H9 (cell line): ENCODE data around the gene KAT5. TPM values are rescaled to one million over a fixed set of nuclear protein-coding genes. Genes with fewer than 3 reads are reported as not detected.

ENCODE experiments used
- DNase-seq: peaks from one replicate; pipeline ENCODE4 v3.0.0-alpha.2; 2017
- H2AFZ ChIP-seq: one replicate; pipeline ENCODE4 v1.6.1; 2013; ENCODE audit warnings: mild to moderate bottlenecking, low read length, control low read depth, moderate library complexity
- H2AK5ac ChIP-seq: 2 replicates; pipeline ENCODE4 v1.6.1; 2013; ENCODE audit warnings: low read length, control low read depth, mixed read lengths; ENCODE audit not compliant: insufficient read length
- H2BK120ac ChIP-seq: one replicate; pipeline ENCODE4 v1.6.1; 2013; ENCODE audit warnings: low read depth, mild to moderate bottlenecking, low read length, control low read depth, inconsistent platforms; ENCODE audit not compliant: poor library complexity, severe bottlenecking
- H2BK12ac ChIP-seq: 2 replicates; pipeline ENCODE4 v1.6.1; 2013; ENCODE audit warnings: low read length, control low read depth, mixed read lengths, low read depth; ENCODE audit not compliant: insufficient read length
- H2BK15ac ChIP-seq: 2 replicates; pipeline ENCODE4 v1.6.1; 2013; ENCODE audit warnings: low read depth, low read length, control low read depth
- H2BK20ac ChIP-seq: one replicate; pipeline ENCODE4 v1.6.1; 2013; ENCODE audit warnings: low read depth, mild to moderate bottlenecking, low read length, control low read depth, inconsistent platforms; ENCODE audit not compliant: poor library complexity, severe bottlenecking
- H2BK5ac ChIP-seq: 2 replicates; pipeline ENCODE4 v1.6.1; 2013; ENCODE audit warnings: low read length, control low read depth, mixed read lengths; ENCODE audit not compliant: insufficient read length
- H3K14ac ChIP-seq: 2 replicates; pipeline ENCODE4 v1.6.1; 2013; ENCODE audit warnings: low read length, control low read depth; ENCODE audit not compliant: insufficient read depth
- H3K18ac ChIP-seq: 2 replicates; pipeline ENCODE4 v1.6.1; 2013; ENCODE audit warnings: low read depth, mild to moderate bottlenecking, mixed read lengths, low read length, control low read depth; ENCODE audit not compliant: insufficient read length
- H3K23ac ChIP-seq: 2 replicates; pipeline ENCODE4 v1.6.1; 2013; ENCODE audit warnings: low read length, control low read depth, mixed read lengths, low read depth; ENCODE audit not compliant: insufficient read length
- H3K23me2 ChIP-seq: 2 replicates; pipeline ENCODE4 v1.6.1; 2013; ENCODE audit warnings: low read depth, mild to moderate bottlenecking, mixed read lengths, low read length, control low read depth; ENCODE audit not compliant: insufficient read length, poor library complexity, severe bottlenecking
- H3K27ac ChIP-seq: 2 replicates; pipeline ENCODE4 v1.5.1; 2013; ENCODE audit warnings: low read length, control low read depth, mixed read lengths, low read depth; ENCODE audit not compliant: insufficient read length
- H3K27me3 ChIP-seq: 2 replicates; pipeline ENCODE4 v1.6.1; 2013; ENCODE audit warnings: low read length, control low read depth, inconsistent platforms; ENCODE audit not compliant: insufficient read depth
- H3K4ac ChIP-seq: 2 replicates; pipeline ENCODE4 v1.6.1; 2013; ENCODE audit warnings: low read depth, mild to moderate bottlenecking, control low read depth, inconsistent platforms, low read length, moderate library complexity
- H3K4me1 ChIP-seq: 2 replicates; pipeline ENCODE4 v1.6.1; 2013; ENCODE audit warnings: low read length, control low read depth, inconsistent platforms; ENCODE audit not compliant: insufficient read depth
- H3K4me2 ChIP-seq: 2 replicates; pipeline ENCODE4 v1.6.1; 2013; ENCODE audit warnings: low read length, control low read depth, mixed read lengths; ENCODE audit not compliant: insufficient read length, insufficient read depth
- H3K56ac ChIP-seq: 2 replicates; pipeline ENCODE4 v1.6.1; 2013; ENCODE audit warnings: low read depth, mild to moderate bottlenecking, mixed read lengths, low read length, control low read depth; ENCODE audit not compliant: insufficient read length
- H3K79me1 ChIP-seq: 2 replicates; pipeline ENCODE4 v1.6.1; 2013; ENCODE audit warnings: low read depth, mild to moderate bottlenecking, moderate library complexity, low read length, control low read depth, inconsistent platforms; ENCODE audit not compliant: insufficient read depth, poor library complexity, severe bottlenecking
- H3K79me2 ChIP-seq: 2 replicates; pipeline ENCODE4 v1.6.1; 2013; ENCODE audit warnings: low read length, control low read depth, inconsistent platforms; ENCODE audit not compliant: insufficient read depth
- H3K9ac ChIP-seq: 2 replicates; pipeline ENCODE4 v1.6.1; 2013; ENCODE audit warnings: low read length, control low read depth, mixed read lengths; ENCODE audit not compliant: insufficient read length; ENCODE audit errors: extremely low read depth
- H3K9me3 ChIP-seq: one replicate; pipeline ENCODE4 v1.6.1; 2013; ENCODE audit warnings: low read depth, low read length, inconsistent platforms; ENCODE audit not compliant: control insufficient read depth
- H3T11ph ChIP-seq: one replicate; pipeline ENCODE4 v1.6.1; 2013; ENCODE audit warnings: mild to moderate bottlenecking, low read length, control low read depth, inconsistent platforms
- H4K20me1 ChIP-seq: one replicate; pipeline ENCODE4 v1.6.1; 2013; ENCODE audit not compliant: control insufficient read depth, insufficient read length, insufficient read depth
- H4K5ac ChIP-seq: 2 replicates; pipeline ENCODE4 v1.6.1; 2013; ENCODE audit warnings: low read depth, mild to moderate bottlenecking, mixed read lengths, low read length, control low read depth; ENCODE audit not compliant: insufficient read length
- H4K8ac ChIP-seq: replicated peaks from 2 replicates; pipeline ENCODE4 v1.6.1; 2013; ENCODE audit warnings: low read length, control low read depth, mixed read lengths, low read depth; ENCODE audit not compliant: insufficient read length
- H4K91ac ChIP-seq: 2 replicates; pipeline ENCODE4 v1.6.1; 2013; ENCODE audit warnings: low read depth, mild to moderate bottlenecking, moderate library complexity, mixed read lengths, low read length, control low read depth; ENCODE audit not compliant: insufficient read length
- H3K27ac Mint-ChIP-seq, 3 experiments: 2 replicates in 2 of 3; 3 replicates in 1 of 3; pipeline ENCODE4 v1.8.0; 2020 to 2021; ENCODE audit warnings: mixed read lengths in 3 of 3, mild to moderate bottlenecking in 1 of 3, moderate library complexity in 1 of 3
- H3K27me3 Mint-ChIP-seq: 2 replicates; pipeline ENCODE4 v1.8.0; 2021; ENCODE audit warnings: low read depth, mild to moderate bottlenecking, moderate library complexity, mixed read lengths
- H3K36me3 Mint-ChIP-seq, 3 experiments: 2 replicates in 2 of 3; 3 replicates in 1 of 3; pipeline ENCODE4 v1.8.0; 2020 to 2021; ENCODE audit warnings: low read depth in 3 of 3, mixed read lengths in 3 of 3; ENCODE audit not compliant: insufficient read depth in 1 of 3
- H3K4me1 Mint-ChIP-seq, 2 experiments: 2 replicates each; pipeline ENCODE4 v1.8.0; 2020; ENCODE audit warnings: mixed read lengths in 2 of 2
- H3K4me3 Mint-ChIP-seq, 2 experiments: 2 replicates in 1 of 2; 3 replicates in 1 of 2; pipeline ENCODE4 v1.8.0; 2020 to 2021; ENCODE audit warnings: mild to moderate bottlenecking in 2 of 2, mixed read lengths in 2 of 2, moderate library complexity in 1 of 2
- H3K9me3 Mint-ChIP-seq, 2 experiments: 2 replicates in 1 of 2; 3 replicates in 1 of 2; pipeline ENCODE4 v1.8.0; 2020; ENCODE audit warnings: mild to moderate bottlenecking in 2 of 2, mixed read lengths in 2 of 2, moderate library complexity in 1 of 2
- WGBS: extraction: QIAGEN DNeasy Blood & Tissue Kit; methylation state at CpG from one replicate; pipeline ENCODE4 v1.1.7; 2013; ENCODE audit warnings: missing lambda C conversion rate, low lambda C conversion rate, mixed read lengths; ENCODE audit not compliant: insufficient read length; ENCODE audit errors: extremely low coverage; 5-methylcytosine and 5-hydroxymethylcytosine counted together
- total RNA-seq: library from RNA; stranded (reverse); gene quantifications from 2 replicates; pipeline ENCODE4 v1.2.1, GENCODE V29; 2021
- TF ChIP-seq, protein P1 (sequence below): fragments of 200-600 bp; sonication (generic); conservative IDR thresholded peaks from 3 replicates; pipeline ENCODE4 v1.8.0; 2021; ENCODE audit warnings: antibody characterized with exemption, mild to moderate bottlenecking

Gene KAT5
- total RNA-seq, 1 experiment from 2014 or later: 56.7 TPM

- Histone ChIP-seq H2AK5ac (no peak within 1 kb of the TSS), H2BK12ac (no peak within 1 kb of the TSS), H2BK5ac (no peak within 1 kb of the TSS), H3K14ac (peak within 1 kb of the TSS; percentile 64), H3T11ph (no peak within 1 kb of the TSS), H4K8ac (no peak within 1 kb of the TSS), H3K79me2 (no peaks in the 10 kb centered on the region), H3K56ac (no peak within 1 kb of the TSS), H2BK120ac (no peak within 1 kb of the TSS), H2BK15ac (no peak within 1 kb of the TSS), H3K9me3 (no peaks in the 10 kb centered on the region), H2AFZ (no peak within 1 kb of the TSS), H3K4me1 (no peaks in the 10 kb centered on the region), H3K4me2 (peak within 1 kb of the TSS; percentile 88), H4K91ac (no peak within 1 kb of the TSS), H3K23ac (no peak within 1 kb of the TSS), H4K20me1 (no peaks in the 10 kb centered on the region), H3K9ac (peak within 1 kb of the TSS; percentile 61), H3K23me2 (peaks cover 13% of the 10 kb centered on the region), H3K18ac (peak within 1 kb of the TSS; percentile 27), H2BK20ac (no peak within 1 kb of the TSS), H3K27ac (no peak within 1 kb of the TSS), H3K79me1 (peaks cover 3% of the 10 kb centered on the region), H4K5ac (no peak within 1 kb of the TSS), H3K27me3 (no peaks in the 10 kb centered on the region), H3K4ac (no peak within 1 kb of the TSS)
- peak within 1 kb of the TSS; percentile 81 to 89 for H3K4me3 Mint-ChIP-seq
- TF ChIP-seq, protein P1, sequence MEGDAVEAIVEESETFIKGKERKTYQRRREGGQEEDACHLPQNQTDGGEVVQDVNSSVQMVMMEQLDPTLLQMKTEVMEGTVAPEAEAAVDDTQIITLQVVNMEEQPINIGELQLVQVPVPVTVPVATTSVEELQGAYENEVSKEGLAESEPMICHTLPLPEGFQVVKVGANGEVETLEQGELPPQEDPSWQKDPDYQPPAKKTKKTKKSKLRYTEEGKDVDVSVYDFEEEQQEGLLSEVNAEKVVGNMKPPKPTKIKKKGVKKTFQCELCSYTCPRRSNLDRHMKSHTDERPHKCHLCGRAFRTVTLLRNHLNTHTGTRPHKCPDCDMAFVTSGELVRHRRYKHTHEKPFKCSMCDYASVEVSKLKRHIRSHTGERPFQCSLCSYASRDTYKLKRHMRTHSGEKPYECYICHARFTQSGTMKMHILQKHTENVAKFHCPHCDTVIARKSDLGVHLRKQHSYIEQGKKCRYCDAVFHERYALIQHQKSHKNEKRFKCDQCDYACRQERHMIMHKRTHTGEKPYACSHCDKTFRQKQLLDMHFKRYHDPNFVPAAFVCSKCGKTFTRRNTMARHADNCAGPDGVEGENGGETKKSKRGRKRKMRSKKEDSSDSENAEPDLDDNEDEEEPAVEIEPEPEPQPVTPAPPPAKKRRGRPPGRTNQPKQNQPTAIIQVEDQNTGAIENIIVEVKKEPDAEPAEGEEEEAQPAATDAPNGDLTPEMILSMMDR: no peak
- peak; percentile 92 for DNase-seq
- peaks cover 19 to 33% (median 30%) of the 10 kb centered on the region in 3 experiments; a peak in 6 of 7 replicates for H3K36me3 Mint-ChIP-seq
- no peaks in the 10 kb centered on the region for H3K27me3 Mint-ChIP-seq
- H3K27ac Mint-ChIP-seq: peak within 1 kb of the TSS; percentile 80 to 96 (median 85); a peak in 6 of 7 replicates
- peaks cover 4 to 6% of the 10 kb centered on the region in 2 experiments for H3K4me1 Mint-ChIP-seq
- H3K9me3 Mint-ChIP-seq: no peaks in the 10 kb centered on the region
- WGBS: no CpG with 5 or more reads among the region's 91 CpGs
Observed at GRCh38 chr11:65662799-65663638, 49.0 kb upstream of the KAT5 start, which contains the start of gene RELA. Gene RELA, minus strand, starts transcription at chr11:65662916. Its CDS starts 84 bp downstream, at chr11:65662832.
